ENCODE data around the gene JAG1.
"Not testable (repeated sequence)": the region's sequence is repeated elsewhere in the genome, so short reads cannot be mapped to it uniquely, and the experiment has no call there.

JAG1 gene

DNA sequence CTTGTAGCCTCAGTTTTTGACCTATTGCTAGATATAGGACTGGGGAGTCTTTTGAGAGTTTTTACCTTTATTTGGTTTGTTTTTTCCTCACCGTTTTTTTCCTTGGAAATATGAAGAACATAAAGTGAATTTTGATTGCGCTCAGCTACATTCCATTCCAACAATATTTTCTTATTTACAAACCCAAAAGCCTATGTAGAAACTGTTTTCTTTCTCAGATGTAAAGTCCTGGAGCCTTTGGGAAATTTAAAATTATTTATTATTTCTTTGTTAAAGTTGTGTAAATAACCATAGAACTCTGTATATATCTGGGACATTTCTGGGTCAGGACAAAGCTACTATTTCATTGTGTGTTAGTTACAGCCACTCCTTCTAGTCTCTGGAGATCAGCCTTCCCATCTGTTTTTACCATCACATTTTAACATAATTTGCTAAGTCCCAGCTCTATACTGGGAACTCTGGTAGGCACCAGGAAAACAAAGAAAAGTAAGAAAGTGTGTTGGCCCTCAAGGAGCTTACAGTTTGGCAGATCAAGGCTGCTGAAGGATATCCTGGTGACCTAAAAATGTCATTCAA is 68.8 kb downstream of the JAG1 start:
- DNase-seq = no peak

DNA sequence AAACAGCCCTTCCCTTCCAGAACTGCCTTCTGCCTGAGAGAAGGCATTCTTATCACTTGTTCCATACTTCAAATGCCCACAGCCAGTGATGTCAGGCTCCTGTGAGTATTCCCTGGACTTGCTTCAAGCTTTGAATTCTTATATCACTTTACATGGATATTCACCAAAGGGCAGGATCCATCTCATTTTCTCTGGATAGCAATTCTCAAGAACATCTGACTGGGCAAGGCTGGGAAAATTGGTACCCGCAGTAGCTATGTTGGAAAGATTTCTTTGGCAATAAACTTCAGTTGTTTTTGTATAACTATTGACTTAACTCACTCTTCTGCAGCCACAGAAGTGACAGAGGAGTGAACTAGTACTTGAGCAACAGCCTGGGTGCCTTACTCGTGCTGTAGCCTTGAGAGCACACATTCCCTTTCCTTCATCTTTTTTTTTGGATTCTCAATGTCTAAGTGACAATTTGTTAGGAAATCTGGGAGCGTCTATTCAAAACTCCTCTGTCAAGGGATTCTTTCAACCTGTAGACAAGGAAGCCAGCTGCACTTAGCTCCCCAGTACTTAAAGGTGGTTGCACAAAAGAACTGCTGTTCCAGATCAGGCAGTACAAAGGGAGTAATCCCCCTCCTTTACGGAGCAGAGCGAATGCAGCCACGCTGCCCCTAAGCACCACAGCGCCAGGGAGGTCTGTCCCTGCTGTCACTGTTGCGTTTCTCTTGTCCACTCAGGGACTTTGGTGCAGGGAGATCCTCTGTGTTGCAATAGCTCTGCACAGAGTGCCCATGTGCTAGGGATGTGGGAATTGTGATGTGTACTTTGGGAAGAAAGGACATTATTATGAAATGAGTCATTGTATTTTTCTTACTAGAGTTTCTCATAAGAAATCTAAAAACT is 69.6 kb downstream of the JAG1 start:
- DNase-seq = no peak

DNA sequence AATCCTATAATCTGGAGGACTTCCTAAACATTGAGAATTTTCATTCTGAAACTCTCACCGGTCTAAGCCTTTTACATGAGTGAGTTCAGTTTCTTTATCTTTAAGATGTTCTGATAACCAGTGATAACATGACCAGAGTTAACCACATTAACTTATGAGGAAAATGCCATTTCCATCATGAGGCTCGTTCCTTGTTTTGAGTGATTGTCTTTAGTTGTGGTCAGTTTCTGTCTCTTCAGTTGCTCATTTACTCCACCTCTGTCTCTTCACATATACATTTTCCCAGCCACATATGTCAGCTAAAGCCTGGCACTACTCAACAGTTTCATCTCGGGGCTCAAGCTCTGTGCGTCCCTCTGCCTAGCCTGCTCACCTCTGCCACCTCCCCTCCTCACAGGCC is 70.4 kb downstream of the JAG1 start:
- DNase-seq = peak; percentile 38

DNA sequence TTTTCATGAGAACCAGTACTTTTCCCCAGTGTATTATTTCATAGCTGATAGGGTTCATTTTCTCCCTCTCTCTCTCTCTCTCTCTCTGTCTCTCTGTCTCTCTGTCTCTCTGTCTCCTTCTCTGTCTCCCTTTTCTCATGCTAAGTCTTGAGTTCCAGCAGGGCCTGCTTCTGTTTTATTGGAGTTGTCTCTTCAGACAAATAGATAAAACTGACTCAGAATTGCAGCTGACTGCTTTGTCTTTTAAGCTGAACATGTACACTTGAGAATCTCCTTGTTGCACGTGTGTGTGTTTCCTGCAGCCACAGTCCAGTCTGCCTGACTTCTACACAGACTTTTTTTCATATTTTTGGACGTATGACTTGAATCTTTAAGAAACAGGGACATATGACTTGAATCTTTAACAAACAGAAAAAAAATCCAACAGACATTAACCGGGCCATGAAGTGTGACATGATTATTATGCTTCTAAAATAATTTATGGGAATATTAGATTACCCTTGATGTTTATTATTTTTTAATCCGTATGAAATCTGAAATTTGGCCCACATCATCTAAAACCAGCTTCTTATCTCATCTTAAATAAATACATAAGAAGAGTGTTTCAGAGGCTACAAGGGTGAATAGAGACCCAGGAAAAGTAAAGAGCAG is 71.5 kb downstream of the JAG1 start:
- no peak for DNase-seq

DNA sequence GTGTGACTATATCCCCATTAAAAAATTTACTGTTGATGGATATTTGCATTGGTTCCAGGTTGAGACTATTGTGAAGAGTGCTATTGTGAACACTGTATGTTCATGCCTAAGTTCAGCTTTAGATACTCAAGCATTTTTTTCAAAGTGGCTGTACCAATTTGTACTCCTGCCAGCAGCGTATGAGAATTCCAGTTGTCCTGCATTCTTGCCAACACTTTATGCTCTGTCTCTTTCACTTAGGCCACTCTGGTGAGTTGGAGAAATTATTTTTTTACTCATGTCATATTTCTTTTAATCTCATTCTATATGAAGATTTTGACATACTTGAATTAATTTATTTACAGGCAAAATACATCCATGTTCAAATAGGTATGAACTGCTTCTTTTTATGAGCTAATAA is 76.2 kb downstream of the JAG1 start:
- DNase-seq = no peak

DNA sequence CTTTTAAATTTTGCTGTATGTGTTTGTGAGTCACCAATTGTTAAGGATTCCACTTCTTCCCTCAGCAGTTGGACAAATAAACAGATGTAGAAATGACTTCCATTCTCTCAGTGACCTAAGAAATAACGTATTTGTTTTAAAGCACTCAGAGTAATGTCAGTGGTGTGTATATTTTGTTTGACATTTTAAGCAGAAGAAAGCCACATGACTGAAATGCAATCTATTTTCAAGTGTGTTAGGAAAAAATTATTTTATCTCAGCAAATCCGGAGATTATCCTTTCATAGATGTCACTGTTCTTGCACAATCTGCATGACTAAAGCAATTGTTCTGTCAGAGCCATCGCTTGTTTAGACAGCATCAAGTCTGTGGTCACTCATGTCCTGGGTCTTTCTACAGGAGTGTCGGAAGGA is 77.1 kb downstream of the JAG1 start:
- DNase-seq = peak; percentile 5

DNA sequence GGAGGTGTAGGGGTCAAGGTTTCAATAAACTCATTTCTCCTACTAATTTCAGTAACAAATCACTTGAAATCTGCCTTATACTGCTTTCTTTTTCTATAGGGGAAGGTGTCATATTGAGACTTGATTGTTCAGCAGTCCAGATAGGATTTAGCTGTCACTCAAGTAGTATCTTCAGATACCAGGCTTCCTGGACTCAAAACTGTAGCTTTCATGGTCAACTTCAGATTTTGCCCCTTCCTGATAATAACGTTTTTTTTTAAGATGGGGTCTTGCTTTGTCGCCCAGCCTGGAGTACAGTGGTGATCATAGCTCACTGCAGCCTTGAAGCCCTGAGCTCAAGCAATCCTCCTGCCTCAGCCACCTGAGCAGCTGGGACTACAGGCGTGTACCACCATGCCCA is 77.8 kb downstream of the JAG1 start:
- peak; percentile 31 for DNase-seq

DNA sequence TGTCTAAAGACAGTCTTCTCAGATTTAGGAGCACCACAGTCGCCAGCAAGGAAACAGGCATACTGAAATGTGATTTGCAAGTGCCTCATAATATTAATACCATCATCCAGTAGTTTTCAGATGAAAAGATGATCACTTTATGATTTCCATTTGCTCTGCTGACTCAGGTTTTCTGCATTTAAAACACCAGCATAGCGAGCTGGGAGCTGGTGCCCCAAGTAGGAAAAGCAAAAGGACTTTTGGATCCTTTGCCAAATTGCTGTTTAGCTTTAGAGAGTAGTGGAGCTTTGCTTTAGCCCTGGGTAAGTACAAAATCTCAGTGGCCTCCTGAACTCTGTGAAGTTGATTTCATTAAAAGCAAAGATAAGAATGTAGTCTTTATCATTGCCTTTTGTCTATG is 78.5 kb downstream of the JAG1 start:
- no peak for DNase-seq

DNA sequence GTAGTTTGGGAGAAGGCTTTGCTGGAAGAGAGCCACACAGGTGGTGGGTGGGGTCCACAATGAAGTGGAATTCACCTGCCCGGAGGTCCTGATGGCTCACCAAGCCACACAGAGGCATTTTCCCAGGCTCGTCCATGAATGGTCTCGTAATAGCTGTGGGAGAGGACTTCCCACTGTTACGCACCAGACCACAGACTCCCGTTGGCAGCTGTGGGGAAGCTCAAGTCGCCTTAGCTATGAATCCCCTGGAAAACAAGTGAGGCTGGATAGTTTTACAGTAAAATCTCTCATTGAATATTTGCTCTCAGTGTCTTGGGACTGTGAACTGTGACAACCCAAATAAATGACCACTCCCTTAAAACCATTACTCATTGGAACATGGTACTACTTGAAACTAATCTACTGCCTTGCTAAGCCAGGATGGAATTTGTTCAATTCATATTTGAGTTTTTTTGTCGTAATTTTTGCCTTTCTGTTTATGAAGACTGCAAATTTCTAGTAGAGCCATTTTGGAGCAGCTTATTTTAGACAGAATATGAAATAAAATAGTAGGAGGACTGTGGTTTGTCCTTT is 79.4 kb downstream of the JAG1 start:
- no peak for DNase-seq

DNA sequence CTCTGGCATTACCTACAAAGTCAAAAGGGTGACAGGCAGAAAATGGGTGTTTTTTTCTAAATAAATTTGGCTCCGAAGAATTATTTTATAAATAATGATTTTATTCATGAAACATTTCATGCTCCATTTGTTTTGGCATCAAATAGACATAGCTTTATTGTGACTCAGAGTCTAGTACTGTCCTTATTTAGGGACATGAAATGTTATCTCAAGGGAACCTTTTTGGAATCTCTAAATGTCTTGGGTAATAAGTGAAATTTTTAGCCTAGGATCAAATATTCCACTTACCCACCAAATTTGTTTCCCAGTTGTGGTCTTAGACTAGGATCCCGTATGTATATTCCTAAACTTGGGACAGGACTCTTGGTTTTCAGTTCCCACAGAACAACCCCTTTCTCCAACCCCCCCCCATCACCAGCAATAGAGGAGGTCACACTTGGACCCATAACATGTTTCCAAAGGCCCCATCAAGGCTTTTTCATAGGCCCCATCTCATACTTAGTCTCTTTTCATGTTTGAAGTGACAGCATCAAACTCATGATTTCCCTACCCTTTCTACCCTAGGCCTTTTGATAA is 81.8 kb downstream of the JAG1 start:
- no peak for DNase-seq

DNA sequence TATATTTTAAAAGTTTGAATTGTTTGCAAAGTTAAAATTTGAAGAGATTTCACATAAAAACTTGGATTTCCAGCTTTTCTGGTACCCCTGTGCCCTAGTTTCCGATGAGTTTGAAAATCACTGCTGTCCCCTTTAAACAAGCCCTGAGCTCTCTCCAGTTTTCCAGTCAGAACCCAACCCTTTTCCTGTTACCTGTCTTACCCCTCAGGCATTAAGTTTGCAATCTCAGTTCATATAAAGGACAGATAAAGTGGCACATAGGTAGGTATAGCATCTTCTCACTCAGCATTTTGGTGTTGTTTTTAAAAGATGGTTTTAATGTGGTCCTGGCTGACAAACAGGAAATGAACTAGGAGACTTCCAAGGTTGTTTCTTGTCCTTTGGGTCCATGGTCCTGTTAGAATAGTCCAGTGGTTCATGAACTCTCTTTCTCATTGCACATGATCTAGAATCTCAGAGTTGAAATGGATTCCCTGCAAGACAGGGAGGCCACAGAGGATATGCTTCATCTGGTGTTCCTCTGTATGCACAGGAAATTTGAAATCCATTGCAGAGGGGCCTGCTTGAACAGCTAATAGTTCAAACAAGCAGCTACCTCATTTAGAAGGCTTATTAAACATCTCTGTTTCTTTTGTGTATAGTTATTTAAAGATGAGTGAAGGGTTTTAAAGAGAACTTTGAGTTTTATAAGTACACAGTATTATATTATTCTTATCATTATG is 82.7 kb downstream of the JAG1 start:
- DNase-seq = no peak

DNA sequence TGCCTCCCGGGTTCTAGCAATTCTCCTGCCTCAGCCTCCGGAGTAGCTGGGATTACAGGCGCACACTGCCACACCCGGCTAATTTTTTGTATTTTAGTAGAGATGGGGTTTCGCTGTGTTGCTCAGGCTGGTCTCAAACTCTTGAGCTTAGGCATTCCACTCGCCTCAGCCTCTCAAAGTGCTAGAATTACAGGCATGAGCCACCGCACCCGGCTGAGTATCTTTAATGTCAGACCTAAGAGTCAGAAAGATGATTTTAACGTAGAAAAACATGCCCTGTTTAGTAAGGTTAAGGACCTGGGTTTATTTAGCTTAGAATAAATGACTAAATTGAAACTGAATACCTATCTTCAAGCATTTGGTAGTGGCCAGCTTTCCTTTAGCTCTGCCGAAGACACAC is 83.4 kb downstream of the JAG1 start:
- DNase-seq = not testable (repeated sequence)

Measured in hematopoietic multipotent progenitor cell treated with erythropoietin and hydrocortisone succinate and interleukin-3 and kit ligand, for 4 days (in vitro differentiated cells).